ENCODE results near the gene MYO18A.
A peak's percentile ranks its signal among the peaks of the same experiment; 100 is the strongest.

DNA sequence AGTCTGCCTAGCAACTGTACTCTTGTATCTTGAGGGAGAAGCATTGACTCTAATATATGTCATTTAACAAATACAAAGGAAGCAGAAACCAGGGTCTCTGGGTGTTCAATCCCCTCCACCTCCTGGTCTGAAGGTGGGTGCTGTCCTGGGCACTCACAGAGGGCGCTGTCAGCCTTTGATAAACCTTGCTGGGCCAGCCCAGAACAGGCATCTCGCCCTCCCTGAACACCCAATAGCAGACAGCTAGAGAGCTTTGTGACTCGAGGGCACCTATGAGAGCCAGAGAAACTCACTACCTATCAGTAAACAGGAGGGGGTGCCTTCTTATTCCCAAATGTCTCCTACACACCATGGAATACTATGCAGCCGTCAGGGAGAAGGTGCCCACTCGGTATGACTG lies 143.6 kb downstream of the MYO18A start:
- TF ChIP-seq CTCF (IDR thresholded peaks at IDR 0.05; ENCODE audit: borderline replicate concordance, extremely low read depth, low read length, poor library complexity, severe bottlenecking) (peak; percentile 24), EZH2 (IDR thresholded peaks at IDR 0.05; ENCODE audit: borderline replicate concordance, low read depth, low read length, severe bottlenecking) (no peak)

Measured in DND-41 (cell line).